Right lobe of liver (tissue), 6 donors: Measurements from ENCODE around the gene GOLGA8B. TPM values are rescaled to one million over a fixed set of nuclear protein-coding genes. Genes with fewer than 3 reads are reported as not detected.

Experiments
- ATAC-seq, 4 donors: fragments of 200-7000 bp; cut with Tn5 transposase; one replicate each; pipeline ENCODE4 v1.9.1; 2020; ENCODE audit warnings: mild to moderate bottlenecking in 4 of 4, moderate library complexity in 4 of 4
- DNase-seq, 3 donors: peaks; one replicate each; pipeline ENCODE4 v3.0.0-alpha.2; 2020
- H3K27ac ChIP-seq, 3 donors: fragments of 200-600 bp; one replicate each; pipeline ENCODE4 v1.8.0; 2022
- H3K27me3 ChIP-seq, 2 donors: fragments of 200-600 bp; one replicate each; pipeline ENCODE4 v1.8.0; 2022
- H3K36me3 ChIP-seq, 4 donors: fragments of 200-600 bp; sonication (generic) in 1 of 4; one replicate each; pipeline versions ENCODE4 v1.5.1 to v1.8.0; 2017 to 2022; ENCODE audit warnings: control low read depth in 1 of 4
- H3K4me1 ChIP-seq, 4 donors: fragments of 200-600 bp; sonication (generic) in 1 of 4; one replicate each; pipeline versions ENCODE4 v1.5.1 to v1.8.0; 2017 to 2022; ENCODE audit warnings: control low read depth in 1 of 4
- H3K4me3 ChIP-seq, 3 donors: fragments of 200-600 bp; one replicate each; pipeline ENCODE4 v1.8.0; 2022
- H3K9me3 ChIP-seq, 4 donors: fragments of 200-600 bp; sonication (generic) in 1 of 4; one replicate each; pipeline versions ENCODE4 v1.5.1 to v1.8.0; 2017 to 2022; ENCODE audit warnings: control low read depth in 1 of 4
- POLR2A ChIP-seq: fragments of 450-650 bp; IDR thresholded peaks from one replicate; pipeline ENCODE4 v1.6.1; 2017; ENCODE audit warnings: antibody characterized with exemption, mild to moderate bottlenecking
- WGBS: methylation state at CpG from one replicate; pipeline ENCODE4 v1.1.6; 2018; ENCODE audit warnings: low coverage, low lambda C conversion rate; ENCODE audit not compliant: insufficient coverage; ENCODE audit errors: missing lambda C conversion rate; 5-methylcytosine and 5-hydroxymethylcytosine counted together
- intact Hi-C, 2 donors: fragments of 100-400 bp; cut with DNase I; formaldehyde crosslinking; loops; one replicate each; pipeline versions ENCODE4 v1.11.2 to v1.14.1; 2022
- total RNA-seq, 6 experiments: library from RNA; depleted of rRNA in 2 of 6; stranded (reverse); fragments of >200 nt in 2 of 6; fragmentation: NEBNext Ultra II Directional in 3 of 6; extraction: Animal tissue kit (Norgen Biotek cat#: 25700) in 3 of 6; gene quantifications; one replicate each; pipeline versions ENCODE4 v1.1.0 to v1.2.4, GENCODE V29; 2016 to 2023
- TF ChIP-seq, protein P1 (sequence below), 4 donors: fragments of 200-600 bp in 3 of 4; fragments of 450-650 bp in 1 of 4; IDR thresholded peaks; one replicate each; pipeline versions ENCODE4 v1.5.1 to v1.8.0; 2016 to 2022; ENCODE audit warnings: antibody characterized with exemption in 4 of 4, mild to moderate bottlenecking in 2 of 4
- donor health status: DM: no; HTN: yes; CAD: no.
- donor health status: DM: no; HTN: no; CAD: no.
- donor health status: DM: no; HTN: no; CAD: no.
- donor health status: DM: no; HTN: yes; CAD: no.
- donor health status: DM: no; HTN: yes; CAD: no.

Gene GOLGA8B
- total RNA-seq, 6 experiments from 2014 or later: 21.9 to 53.4 (median 30.8) TPM

- 27% methylated on average over 5 of the region's 5 CpGs for WGBS
- TF ChIP-seq POLR2A: no peak
- TF ChIP-seq, protein P1, sequence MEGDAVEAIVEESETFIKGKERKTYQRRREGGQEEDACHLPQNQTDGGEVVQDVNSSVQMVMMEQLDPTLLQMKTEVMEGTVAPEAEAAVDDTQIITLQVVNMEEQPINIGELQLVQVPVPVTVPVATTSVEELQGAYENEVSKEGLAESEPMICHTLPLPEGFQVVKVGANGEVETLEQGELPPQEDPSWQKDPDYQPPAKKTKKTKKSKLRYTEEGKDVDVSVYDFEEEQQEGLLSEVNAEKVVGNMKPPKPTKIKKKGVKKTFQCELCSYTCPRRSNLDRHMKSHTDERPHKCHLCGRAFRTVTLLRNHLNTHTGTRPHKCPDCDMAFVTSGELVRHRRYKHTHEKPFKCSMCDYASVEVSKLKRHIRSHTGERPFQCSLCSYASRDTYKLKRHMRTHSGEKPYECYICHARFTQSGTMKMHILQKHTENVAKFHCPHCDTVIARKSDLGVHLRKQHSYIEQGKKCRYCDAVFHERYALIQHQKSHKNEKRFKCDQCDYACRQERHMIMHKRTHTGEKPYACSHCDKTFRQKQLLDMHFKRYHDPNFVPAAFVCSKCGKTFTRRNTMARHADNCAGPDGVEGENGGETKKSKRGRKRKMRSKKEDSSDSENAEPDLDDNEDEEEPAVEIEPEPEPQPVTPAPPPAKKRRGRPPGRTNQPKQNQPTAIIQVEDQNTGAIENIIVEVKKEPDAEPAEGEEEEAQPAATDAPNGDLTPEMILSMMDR (IDR thresholded peaks at IDR 0.05): peak in 1 of 4 donors; percentile 11
- H3K27me3 ChIP-seq: no peaks in the 10 kb centered on the region
- H3K27ac ChIP-seq: no peak overlapping the region
- no peaks in the 10 kb centered on the region for H3K4me1 ChIP-seq
- intact Hi-C loops: no loop called here
- H3K4me3 ChIP-seq: no peak overlapping the region
- ATAC-seq (peak in 2 of 4 donors; percentile 53 to 67), DNase-seq (no peak)
- H3K9me3 ChIP-seq: no peaks in the 10 kb centered on the region
- no peaks in the 10 kb centered on the region for H3K36me3 ChIP-seq
These were observed 33.2 kb upstream of the GOLGA8B start for GRCh38 chr15:34616613-34617012.

- H3K4me3 ChIP-seq: no peak overlapping the region
- ATAC-seq (no peak), DNase-seq (no peak)
- H3K27ac ChIP-seq: no peak overlapping the region
- no peaks in the 10 kb centered on the region for H3K9me3 ChIP-seq
- 76% methylated on average over 3 of the region's 3 CpGs for WGBS
- no peak for TF ChIP-seq POLR2A
- TF ChIP-seq, protein P1 (IDR thresholded peaks at IDR 0.05): no peak
- no peaks in the 10 kb centered on the region for H3K27me3 ChIP-seq
- no peaks in the 10 kb centered on the region for H3K36me3 ChIP-seq
- intact Hi-C loops: no loop called here
- no peaks in the 10 kb centered on the region for H3K4me1 ChIP-seq
These were observed 30.5 kb upstream of the GOLGA8B start for GRCh38 chr15:34613997-34614396.

DNA sequence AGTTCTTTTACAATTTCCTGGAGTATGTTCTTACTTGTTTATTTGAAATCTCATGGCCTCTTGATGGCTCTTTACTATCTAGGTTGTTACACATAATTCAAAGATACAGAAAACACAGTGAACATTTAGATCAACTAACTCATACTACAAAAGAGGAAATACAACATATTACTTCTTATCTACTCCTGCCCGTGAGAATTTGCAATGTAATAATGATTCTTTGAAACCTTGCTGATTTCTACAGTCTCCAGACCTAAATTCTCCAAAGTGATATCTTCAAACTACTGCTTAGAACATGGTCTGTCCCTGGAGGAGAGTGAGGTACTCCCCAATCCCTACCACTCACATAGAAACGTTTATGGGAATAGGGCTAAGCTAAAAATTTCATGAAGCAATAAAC lies 29.9 kb upstream of the GOLGA8B start:
- 15% methylated on average over 2 of the region's 2 CpGs for WGBS
- intact Hi-C loops: no loop called here
- Histone ChIP-seq H3K4me3 (no peak overlapping the region), H3K27ac (no peak overlapping the region), H3K4me1 (no peaks in the 10 kb centered on the region), H3K36me3 (no peaks in the 10 kb centered on the region), H3K27me3 (no peaks in the 10 kb centered on the region), H3K9me3 (no peaks in the 10 kb centered on the region)
- ATAC-seq (no peak), DNase-seq (no peak)
- TF ChIP-seq, protein P1 (IDR thresholded peaks at IDR 0.05): no peak
- TF ChIP-seq POLR2A: no peak

DNA sequence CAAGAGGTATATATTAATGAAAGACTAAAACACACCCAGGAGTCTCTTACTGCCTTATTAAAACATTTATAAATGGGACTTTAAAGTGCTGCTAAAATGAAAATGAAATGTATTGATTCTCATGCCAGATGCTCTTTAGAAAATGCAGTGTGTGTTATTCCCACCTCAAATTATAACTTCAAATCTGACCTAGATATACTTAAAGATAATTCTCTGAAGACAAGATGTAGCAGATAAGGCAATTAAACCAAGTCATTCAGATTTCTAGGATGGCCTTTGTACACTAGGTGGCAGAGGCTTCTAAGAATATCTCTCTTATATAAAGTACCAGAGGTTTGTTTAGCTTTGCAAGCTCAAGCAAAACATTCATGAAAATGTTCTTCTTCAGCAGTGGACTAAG lies 26.9 kb upstream of the GOLGA8B start:
- no peak for TF ChIP-seq POLR2A
- TF ChIP-seq, protein P1 (IDR thresholded peaks at IDR 0.05): peak in 3 of 4 donors; percentile 14 to 28 (median 24)
- Histone ChIP-seq H3K4me1 (no peaks in the 10 kb centered on the region), H3K4me3 (no peak overlapping the region), H3K27me3 (no peaks in the 10 kb centered on the region), H3K36me3 (no peaks in the 10 kb centered on the region), H3K27ac (no peak overlapping the region), H3K9me3 (no peaks in the 10 kb centered on the region)
- ATAC-seq (peak in 1 of 4 donors; percentile 43), DNase-seq (no peak)
- intact Hi-C loops: no loop called here
